ENCODE measurements around the gene BTBD9. TPM values are rescaled to one million over a fixed set of nuclear protein-coding genes. Genes with fewer than 3 reads are reported as not detected.

Gene BTBD9
- total RNA-seq, 1 donor from 2014 or later: 4.5 TPM

GRCh38 chr6:38259736-38260135 is 380.0 kb downstream of the BTBD9 start:
- DNase-seq (ENCODE audit: low read depth): peak; percentile 92
- no peak for TF ChIP-seq CTCF (IDR thresholded peaks at IDR 0.05; ENCODE audit: insufficient read depth, low read length, severe bottlenecking)
- no peaks in the 10 kb centered on the region for H3K27me3 ChIP-seq (ENCODE audit: control insufficient read depth, insufficient read depth, low read length)
- no peak for FAIRE-seq
- no peak overlapping the region for H3K4me3 ChIP-seq (ENCODE audit: low read depth, low read length)
- H3K36me3 ChIP-seq (ENCODE audit: control insufficient read depth, insufficient read depth, low read length): no peaks in the 10 kb centered on the region

- DNase-seq (ENCODE audit: low read depth): peak; percentile 83
- FAIRE-seq: no peak
- Histone ChIP-seq H3K4me3 (ENCODE audit: low read depth, low read length) (no peak overlapping the region), H3K27me3 (ENCODE audit: control insufficient read depth, insufficient read depth, low read length) (no peaks in the 10 kb centered on the region), H3K36me3 (ENCODE audit: control insufficient read depth, insufficient read depth, low read length) (no peaks in the 10 kb centered on the region)
- TF ChIP-seq CTCF (IDR thresholded peaks at IDR 0.05; ENCODE audit: insufficient read depth, low read length, severe bottlenecking): no peak
Measured at GRCh38 chr6:38248500-38249234, 391.1 kb downstream of the BTBD9 start.

GRCh38 chr6:38245295-38245694 is 394.4 kb downstream of the BTBD9 start:
- no peak for TF ChIP-seq CTCF (IDR thresholded peaks at IDR 0.05; ENCODE audit: insufficient read depth, low read length, severe bottlenecking)
- DNase-seq (ENCODE audit: low read depth): no peak
- no peaks in the 10 kb centered on the region for H3K27me3 ChIP-seq (ENCODE audit: control insufficient read depth, insufficient read depth, low read length)
- no peaks in the 10 kb centered on the region for H3K36me3 ChIP-seq (ENCODE audit: control insufficient read depth, insufficient read depth, low read length)
- no peak for FAIRE-seq
- no peak overlapping the region for H3K4me3 ChIP-seq (ENCODE audit: low read depth, low read length)

GRCh38 chr6:38244869-38245268 is 394.9 kb downstream of the BTBD9 start:
- Histone ChIP-seq H3K4me3 (ENCODE audit: low read depth, low read length) (no peak overlapping the region), H3K36me3 (ENCODE audit: control insufficient read depth, insufficient read depth, low read length) (no peaks in the 10 kb centered on the region), H3K27me3 (ENCODE audit: control insufficient read depth, insufficient read depth, low read length) (no peaks in the 10 kb centered on the region)
- no peak for FAIRE-seq
- no peak for TF ChIP-seq CTCF (IDR thresholded peaks at IDR 0.05; ENCODE audit: insufficient read depth, low read length, severe bottlenecking)
- DNase-seq (ENCODE audit: low read depth): no peak

GRCh38 chr6:38241200-38241871 is 398.4 kb downstream of the BTBD9 start:
- no peaks in the 10 kb centered on the region for H3K36me3 ChIP-seq (ENCODE audit: control insufficient read depth, insufficient read depth, low read length)
- no peak for FAIRE-seq
- no peak overlapping the region for H3K4me3 ChIP-seq (ENCODE audit: low read depth, low read length)
- no peak for DNase-seq (ENCODE audit: low read depth)
- TF ChIP-seq CTCF (IDR thresholded peaks at IDR 0.05; ENCODE audit: insufficient read depth, low read length, severe bottlenecking): no peak
- H3K27me3 ChIP-seq (ENCODE audit: control insufficient read depth, insufficient read depth, low read length): no peaks in the 10 kb centered on the region

Data from bronchial epithelial cell (primary cell).